ENCODE measurements around the gene HLA-DRB1.

DNA sequence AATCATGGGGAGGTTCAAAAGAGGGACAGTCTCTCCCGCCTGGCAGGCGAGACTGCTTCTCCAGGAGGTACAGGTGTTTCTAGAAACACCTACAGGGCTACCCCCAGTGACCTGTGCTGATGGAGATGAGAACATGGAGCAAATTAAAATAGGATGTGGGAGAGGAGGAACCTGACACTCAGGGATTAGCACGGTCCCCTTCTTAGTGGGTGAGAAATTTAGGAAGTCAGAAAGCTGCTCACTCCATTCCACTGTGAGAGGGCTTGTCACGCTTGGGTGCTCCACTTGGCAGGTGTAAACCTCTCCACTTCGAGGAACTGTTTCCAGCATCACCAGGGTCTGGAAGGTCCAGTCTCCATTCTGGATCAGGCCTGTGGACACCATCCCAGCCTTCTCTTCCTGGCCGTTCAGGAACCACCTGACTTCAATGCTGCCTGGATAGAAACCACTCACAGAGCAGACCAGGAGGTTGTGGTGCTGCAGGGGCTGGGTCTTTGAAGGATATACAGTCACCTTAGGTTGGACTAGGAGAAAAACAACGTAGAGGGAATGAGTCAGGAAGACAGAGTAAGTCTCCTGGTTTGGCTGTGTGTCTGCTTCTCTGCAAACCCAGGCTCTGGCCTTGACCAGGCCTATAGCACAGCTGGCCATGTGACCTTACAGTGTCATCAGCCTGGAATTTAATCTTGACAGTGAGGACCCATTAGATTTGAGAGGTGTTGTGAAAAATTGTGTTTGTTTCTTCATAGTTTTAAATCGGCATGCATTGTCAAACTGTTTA lies 8.1 kb downstream of the HLA-DRB1 start:
- TF ChIP-seq POLR2AphosphoS5 (IDR thresholded peaks at IDR 0.05; ENCODE audit: low read depth, low read length) (no peak), SIN3A (IDR thresholded peaks at IDR 0.05; ENCODE audit: borderline replicate concordance, insufficient read depth, low read length) (no peak), TAF1 (IDR thresholded peaks at IDR 0.05; ENCODE audit: borderline replicate concordance, insufficient read depth, low read length) (no peak)
